Stimulated activated CD8-positive, alpha-beta memory T cell treated with anti-CD3 and anti-CD28 coated beads, Interleukin-7, amount 100 ng/mL, for 4 hours (primary cell): ENCODE measurements around the gene EMC10.

ENCODE experiments used
- DNase-seq, 2 donors: peaks; one replicate each; pipeline ENCODE4 v3.0.0-alpha.2; 2020; ENCODE audit warnings: low read depth in 2 of 2

EMC10 gene

GRCh38 chr19:50477751-50478515 lies 1.6 kb downstream of the EMC10 start:
- no peak for DNase-seq

GRCh38 chr19:50478901-50479715 lies 2.8 kb downstream of the EMC10 start:
- DNase-seq, result no peak

GRCh38 chr19:50479761-50480251 lies 3.5 kb downstream of the EMC10 start:
- DNase-seq, result no peak

- no peak for DNase-seq
Measured at GRCh38 chr19:50480281-50481111, 4.2 kb downstream of the EMC10 start.

GRCh38 chr19:50481351-50482149 lies 5.2 kb downstream of the EMC10 start:
- no peak for DNase-seq

- DNase-seq, result no peak
Measured at GRCh38 chr19:50482271-50482855, 6.1 kb downstream of the EMC10 start.

GRCh38 chr19:50482916-50483315 lies 6.6 kb downstream of the EMC10 start:
- DNase-seq, result no peak

- no peak for DNase-seq
Measured at GRCh38 chr19:50485284-50485955, 9.1 kb downstream of the EMC10 start.

GRCh38 chr19:50486823-50487515 lies 10.7 kb downstream of the EMC10 start:
- DNase-seq, result peak in 1 of 2 donors; percentile 14

GRCh38 chr19:50488389-50489194 lies 12.3 kb downstream of the EMC10 start:
- no peak for DNase-seq

GRCh38 chr19:50489461-50490011 lies 13.2 kb downstream of the EMC10 start:
- DNase-seq, result no peak

- no peak for DNase-seq
Measured at GRCh38 chr19:50490411-50490811, 14.1 kb downstream of the EMC10 start.

- no peak for DNase-seq
Measured at GRCh38 chr19:50490991-50491472, 14.7 kb downstream of the EMC10 start.

- DNase-seq, result no peak
Measured at GRCh38 chr19:50492303-50493052, 16.2 kb downstream of the EMC10 start.

GRCh38 chr19:50493171-50493570 lies 16.9 kb downstream of the EMC10 start:
- DNase-seq, result no peak

- DNase-seq, result no peak
Measured at GRCh38 chr19:50494186-50495019, 18.1 kb downstream of the EMC10 start.
